AG09319 (cell line): Measurements from ENCODE around the gene PHACTR2.
"Not testable (repeated sequence)": the region's sequence is repeated elsewhere in the genome, so short reads cannot be mapped to it uniquely, and the experiment has no call there.

Experiments
- DNase-seq: peaks from one replicate; pipeline ENCODE4 v3.0.0-alpha.2; 2010; ENCODE audit warnings: low read depth; ENCODE audit errors: extremely low read depth
- TF ChIP-seq, protein P1 (sequence below): IDR thresholded peaks from 2 replicates; pipeline ENCODE4 v1.5.1; 2011; ENCODE audit warnings: low read depth, mild to moderate bottlenecking, inconsistent platforms, low read length, moderate library complexity

PHACTR2 gene

DNA sequence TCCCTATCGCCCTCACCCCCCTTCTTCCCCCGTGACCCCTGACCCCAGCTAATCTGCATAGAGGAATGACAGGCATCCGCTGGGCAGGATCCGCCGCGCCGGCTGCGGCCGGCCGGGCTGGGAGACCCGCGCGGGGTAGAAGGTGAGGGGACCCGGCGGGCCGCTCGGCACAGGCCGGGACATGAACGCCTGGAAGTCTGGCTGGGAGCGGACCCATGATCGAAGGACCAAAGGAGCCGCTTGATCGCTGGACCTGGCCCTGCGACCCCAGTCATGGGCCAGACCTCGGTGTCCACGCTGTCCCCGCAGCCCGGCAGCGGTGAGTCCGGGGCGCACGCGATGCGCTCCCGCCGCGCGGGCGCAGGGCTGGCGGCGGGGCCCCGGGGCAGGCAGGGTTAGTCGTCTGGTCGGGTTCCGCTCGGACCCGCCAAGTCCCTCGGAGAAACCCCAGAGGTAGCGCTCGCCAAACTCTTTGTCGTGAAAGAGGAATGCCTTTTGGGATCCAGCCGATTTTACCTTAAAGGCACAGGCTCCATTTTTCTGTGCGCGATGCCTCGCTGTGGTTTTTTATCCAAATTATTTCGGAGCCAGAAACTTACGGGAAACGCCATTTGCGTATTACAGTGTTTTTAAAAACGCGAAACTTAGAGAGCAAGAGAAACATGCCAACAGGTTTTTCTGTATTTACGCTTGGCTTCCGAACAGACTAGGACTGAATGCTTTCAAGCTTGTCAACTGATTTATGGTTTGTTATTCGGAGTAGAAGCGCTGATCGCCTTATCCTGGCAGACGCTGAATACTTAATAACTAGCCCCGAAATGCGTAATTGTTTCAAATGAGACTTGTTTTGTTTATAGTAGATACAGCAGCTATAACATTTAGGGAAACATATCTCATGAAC lies at the start of gene PHACTR2:
Gene PHACTR2 (plus strand): TSS at position 75 of the 901 bp plus-strand sequence. CDS start 199 bp downstream, at position 274.
- TF ChIP-seq, protein P1, sequence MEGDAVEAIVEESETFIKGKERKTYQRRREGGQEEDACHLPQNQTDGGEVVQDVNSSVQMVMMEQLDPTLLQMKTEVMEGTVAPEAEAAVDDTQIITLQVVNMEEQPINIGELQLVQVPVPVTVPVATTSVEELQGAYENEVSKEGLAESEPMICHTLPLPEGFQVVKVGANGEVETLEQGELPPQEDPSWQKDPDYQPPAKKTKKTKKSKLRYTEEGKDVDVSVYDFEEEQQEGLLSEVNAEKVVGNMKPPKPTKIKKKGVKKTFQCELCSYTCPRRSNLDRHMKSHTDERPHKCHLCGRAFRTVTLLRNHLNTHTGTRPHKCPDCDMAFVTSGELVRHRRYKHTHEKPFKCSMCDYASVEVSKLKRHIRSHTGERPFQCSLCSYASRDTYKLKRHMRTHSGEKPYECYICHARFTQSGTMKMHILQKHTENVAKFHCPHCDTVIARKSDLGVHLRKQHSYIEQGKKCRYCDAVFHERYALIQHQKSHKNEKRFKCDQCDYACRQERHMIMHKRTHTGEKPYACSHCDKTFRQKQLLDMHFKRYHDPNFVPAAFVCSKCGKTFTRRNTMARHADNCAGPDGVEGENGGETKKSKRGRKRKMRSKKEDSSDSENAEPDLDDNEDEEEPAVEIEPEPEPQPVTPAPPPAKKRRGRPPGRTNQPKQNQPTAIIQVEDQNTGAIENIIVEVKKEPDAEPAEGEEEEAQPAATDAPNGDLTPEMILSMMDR, result no peak
- DNase-seq, result peak; percentile 40

DNA sequence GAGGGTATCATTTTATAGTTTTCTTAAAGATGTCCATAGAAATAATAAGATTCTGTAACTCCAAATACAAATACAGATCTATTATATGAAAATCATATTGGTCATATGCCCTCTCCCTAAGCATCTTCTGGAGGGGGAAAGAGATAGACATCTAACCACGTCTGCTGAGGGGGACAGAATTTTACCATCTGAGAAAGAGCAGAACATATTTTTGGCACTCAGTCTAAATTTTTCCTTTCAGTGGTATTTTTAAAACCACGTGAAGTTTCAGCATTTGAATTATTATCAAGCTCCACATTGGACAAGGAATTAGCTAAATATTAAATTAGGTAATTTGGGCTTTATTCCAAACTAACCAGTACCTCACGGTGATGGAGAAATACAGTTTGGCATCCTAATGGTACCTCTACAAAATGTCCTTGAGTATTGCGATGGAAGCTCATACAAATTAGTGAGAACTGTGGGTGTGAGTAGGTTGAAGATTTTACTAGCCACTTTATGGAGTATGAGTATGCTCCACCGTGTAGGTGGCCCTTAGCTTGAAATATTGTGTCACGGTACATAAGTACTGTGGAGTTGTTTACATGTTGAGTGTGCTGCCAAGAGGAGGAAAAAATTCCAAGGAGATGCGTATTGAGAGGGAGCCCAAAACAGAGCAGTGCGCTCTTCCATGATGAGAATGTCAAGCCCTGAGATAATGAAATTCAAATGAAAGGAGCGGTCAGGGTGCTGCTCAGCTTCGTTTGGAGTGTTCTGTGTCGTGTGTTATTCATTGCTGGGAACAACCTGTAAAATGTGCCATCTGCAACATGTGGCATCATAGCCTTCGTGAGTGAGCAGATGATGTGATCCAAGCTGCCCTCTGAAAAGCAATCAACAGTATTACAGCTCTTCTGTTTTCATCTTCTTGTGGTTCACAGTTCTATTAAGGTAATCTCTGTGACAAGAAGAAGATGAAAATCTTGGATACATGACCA lies 48.4 kb upstream of the PHACTR2 start:
- DNase-seq, result peak; percentile 29
- TF ChIP-seq, protein P1, result no peak

DNA sequence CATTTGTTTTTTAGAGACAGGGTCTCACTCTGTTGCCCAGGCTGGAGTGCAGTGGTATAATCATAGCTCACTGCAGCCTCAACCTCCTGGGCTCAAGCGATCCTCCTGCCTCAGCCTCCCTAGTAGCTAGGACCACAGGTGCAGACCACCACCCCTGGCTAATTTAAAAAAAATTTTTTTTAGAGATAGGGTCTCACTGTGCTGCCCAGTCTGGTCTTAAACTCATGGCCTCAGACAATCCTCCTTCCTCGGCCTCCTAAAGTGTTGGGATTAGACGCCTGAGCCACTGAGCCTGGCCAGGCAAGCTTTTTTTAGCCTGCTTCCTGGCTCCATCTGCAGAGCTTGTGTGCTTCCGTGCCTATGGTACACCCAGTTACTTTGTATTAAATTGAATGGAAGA lies 46.6 kb upstream of the PHACTR2 start:
- DNase-seq, result not testable (repeated sequence)

DNA sequence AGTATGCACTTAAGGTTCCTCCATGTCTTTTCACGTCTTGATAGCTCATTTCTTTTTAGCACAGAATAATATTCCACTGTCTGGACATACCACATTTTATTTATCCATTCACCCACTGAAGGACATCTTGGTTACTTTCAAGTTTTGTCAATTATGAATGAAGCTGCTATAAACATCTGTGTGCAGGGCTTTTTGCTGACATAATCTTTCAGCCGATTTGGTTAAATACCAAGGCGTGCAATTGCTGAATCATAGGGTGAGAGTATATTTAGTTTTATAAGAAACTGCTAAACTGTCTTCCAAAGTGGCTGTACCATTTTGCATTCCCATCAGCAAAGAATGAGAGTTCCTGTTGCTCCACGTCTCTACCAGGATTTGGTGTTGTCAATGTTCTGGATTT lies 44.9 kb upstream of the PHACTR2 start:
- DNase-seq, result no peak
- TF ChIP-seq, protein P1, result no peak

DNA sequence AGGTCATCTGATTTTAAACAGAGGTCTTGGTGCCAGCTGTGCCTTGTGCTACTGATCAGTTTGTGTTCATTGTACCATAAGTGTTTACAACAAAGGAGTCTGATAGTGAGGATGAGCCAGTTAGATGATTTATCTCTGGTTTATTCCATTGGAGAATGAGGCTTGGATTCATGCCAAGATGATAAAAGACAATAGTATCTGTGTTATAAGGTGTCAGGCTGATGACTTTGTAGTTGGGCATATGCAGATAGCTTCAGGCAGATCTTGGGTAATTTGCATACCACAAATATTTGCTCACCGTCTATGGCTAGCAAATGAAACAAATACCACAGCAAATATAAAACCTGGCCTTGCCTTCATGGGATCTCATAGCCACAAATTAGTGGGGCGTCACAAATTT lies 43.3 kb upstream of the PHACTR2 start:
- TF ChIP-seq, protein P1, result no peak
- no peak for DNase-seq

DNA sequence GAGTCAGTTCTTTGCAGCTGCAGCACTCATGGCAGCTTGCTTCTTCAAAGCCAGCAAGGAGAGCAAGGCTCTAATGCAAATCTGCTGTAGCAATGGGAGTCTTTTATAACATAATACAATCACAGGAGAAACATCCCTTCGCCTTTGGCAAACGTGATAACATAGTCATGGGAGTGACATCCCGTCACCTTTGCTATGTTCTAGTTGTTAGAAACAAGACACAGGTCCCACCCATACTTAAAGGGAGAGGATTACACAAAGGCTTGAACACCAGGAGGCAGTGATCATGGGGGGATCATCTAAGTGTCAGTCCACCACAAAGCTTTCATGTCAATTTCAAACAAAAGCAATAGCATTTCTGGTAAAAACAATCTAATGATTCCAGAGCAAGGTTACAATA lies 40.1 kb upstream of the PHACTR2 start:
- no peak for DNase-seq
- TF ChIP-seq, protein P1, result no peak

- TF ChIP-seq, protein P1, result no peak
- no peak for DNase-seq
These were observed 35.4 kb upstream of the PHACTR2 start for GRCh38 chr6:143642403-143642802.
